ENCODE data around the gene SIGLEC1. TPM values are rescaled to one million over a fixed set of nuclear protein-coding genes. Genes with fewer than 3 reads are reported as not detected.

The SIGLEC1 gene
- total and polyA plus RNA-seq, 2 of the 4 experiments (the other 2 are of a cell fraction), result not detected

GRCh38 chr20:3719046-3719445 lies 6.6 kb upstream of the SIGLEC1 start:
- WGBS, 2 experiments (ENCODE audit: extremely low coverage in 2 of 2, insufficient read length in 1 of 2), result 83% methylated on average over 1 of the region's 4 CpGs; no CpG with 5 or more reads in 1 of the 2 experiments
- Histone ChIP-seq H4K8ac (ENCODE audit: low read depth in 2 of 2, low read length in 2 of 2) (no peak overlapping the region), H2AK9ac (replicated peaks; ENCODE audit: low read depth, low read length, poor library complexity) (no peak overlapping the region), H3K9me1 (ENCODE audit: insufficient read depth, low read length) (no peaks in the 10 kb centered on the region), H3K27me3 (ENCODE audit: control insufficient read depth, insufficient read depth, low read length) (peaks cover 14% of the 10 kb centered on the region), H4K91ac (ENCODE audit: insufficient read depth, low read depth, low read length) (no peak overlapping the region), H3K23ac (ENCODE audit: low read depth, low read length) (no peak overlapping the region), H3K56ac (ENCODE audit: extremely low read depth, insufficient read depth, low read length) (no peak overlapping the region), H2BK15ac (ENCODE audit: low read depth, low read length) (no peak overlapping the region), H4K5ac (ENCODE audit: low read depth, low read length) (no peak overlapping the region), H2BK5ac (ENCODE audit: low read depth, low read length, poor library complexity, severe bottlenecking) (no peak overlapping the region), H3K4me2 (ENCODE audit: low read depth, low read length) (no peak overlapping the region), H3K4me3 (ENCODE audit: insufficient read depth, low read depth, low read length) (no peak overlapping the region), H2BK20ac (ENCODE audit: low read depth, low read length) (no peak overlapping the region), H3K36me3 (ENCODE audit: control insufficient read depth, insufficient read depth, low read length) (no peaks in the 10 kb centered on the region), H3K79me1 (ENCODE audit: low read depth in 1 of 2, low read length in 2 of 2) (no peaks in the 10 kb centered on the region), H2AFZ (replicated peaks; ENCODE audit: low read length, poor library complexity) (no peak overlapping the region), H2AK5ac (ENCODE audit: low read depth, low read length) (no peak overlapping the region), H3K18ac (ENCODE audit: low read depth, low read length) (no peak overlapping the region), H3K4me1 (ENCODE audit: control insufficient read depth, insufficient read depth, low read length) (no peaks in the 10 kb centered on the region), H2BK120ac (ENCODE audit: low read depth, low read length) (no peak overlapping the region), H3K4ac (ENCODE audit: low read depth, low read length) (no peak overlapping the region), H4K20me1 (ENCODE audit: insufficient read depth, low read length) (no peaks in the 10 kb centered on the region), H3K9ac (ENCODE audit: low read depth, low read length) (no peak overlapping the region), H3K27ac (ENCODE audit: insufficient read depth, low read length) (no peak overlapping the region), H3K14ac (replicated peaks; ENCODE audit: low read depth, low read length) (no peak overlapping the region), H3K9me3 (ENCODE audit: control insufficient read depth, insufficient read depth, low read length) (no peaks in the 10 kb centered on the region)
- ATAC-seq (ENCODE audit: low read depth) (no peak), DNase-seq (no peak)
- in situ Hi-C loops (cut with MboI; ENCODE audit: low sequenced_read_pairs) (no loop called here), intact Hi-C loops (cut with micrococcal nuclease) (no loop called here), dilution Hi-C loops (cut with HindIII; ENCODE audit: low sequenced_read_pairs, unreplicated experiment) (no loop called here)
- TF ChIP-seq RAD21 (IDR thresholded peaks at IDR 0.05; ENCODE audit: low read length), result no peak
- TF ChIP-seq NFE2L2 (IDR thresholded peaks at IDR 0.05; ENCODE audit: low read depth, low read length), result no peak
- no peak for TF ChIP-seq CHD1 (IDR thresholded peaks at IDR 0.05; ENCODE audit: low read depth, low read length)
- TF ChIP-seq USF2 (IDR thresholded peaks at IDR 0.05; ENCODE audit: low read depth, low read length), result no peak
- no peak for TF ChIP-seq MAZ (IDR thresholded peaks at IDR 0.05; ENCODE audit: borderline replicate concordance, low read depth, low read length)
- no peak for TF ChIP-seq CEBPB (IDR thresholded peaks at IDR 0.05; ENCODE audit: low read depth, low read length)
- TF ChIP-seq MAFK (IDR thresholded peaks at IDR 0.05; ENCODE audit: low read depth, low read length), result no peak
- TF ChIP-seq SMC3 (IDR thresholded peaks at IDR 0.05; ENCODE audit: low read depth, low read length), result no peak
- no peak for TF ChIP-seq ELK1 (IDR thresholded peaks at IDR 0.05; ENCODE audit: borderline replicate concordance, low read depth, low read length)
- TF ChIP-seq BHLHE40 (IDR thresholded peaks at IDR 0.05; ENCODE audit: low read depth, low read length), result no peak
- no peak for TF ChIP-seq CTCF (conservative IDR thresholded peaks at IDR 0.05; ENCODE audit: low read depth, low read length)
- TF ChIP-seq RCOR1 (IDR thresholded peaks at IDR 0.05; ENCODE audit: insufficient replicate concordance, low read length), result no peak
- TF ChIP-seq RFX5 (IDR thresholded peaks at IDR 0.05; ENCODE audit: low read depth, low read length), result no peak
- no peak for TF ChIP-seq FOS (IDR thresholded peaks at IDR 0.05; ENCODE audit: low read depth, low read length)
- TF ChIP-seq MXI1 (IDR thresholded peaks at IDR 0.05; ENCODE audit: borderline replicate concordance, low read depth, low read length), result no peak
- TF ChIP-seq POLR2A (IDR thresholded peaks at IDR 0.05; ENCODE audit: low read depth, low read length), result no peak
- no TSS peak for BruUV-seq (replicated peaks)
- ChIA-PET POLR2A (ENCODE audit: unreplicated experiment) (no interaction called here), CTCF (no interaction called here)

Measured in IMR-90 (cell line).